K562 (cell line): ENCODE results near the gene KMO. TPM values are rescaled to one million over a fixed set of nuclear protein-coding genes. Genes with fewer than 3 reads are reported as not detected.

Experiments used
- ATAC-seq: fragments of 200-7000 bp; cut with Tn5 transposase; 3 replicates; pipeline ENCODE4 v1.9.1; 2020; ENCODE audit warnings: moderate library complexity
- BruUV-seq: library from RNA; stranded (reverse); fragments of 400-500 nt; replicated peaks from 2 replicates; lab custom pipeline; 2021; lab: Mats Ljungman, UMichigan
- CTCF ChIA-PET: fragments of 300-600 bp; formaldehyde crosslinking; extraction: SDS; loops from one replicate; lab custom pipeline; 2021; ENCODE audit warnings: low intra/inter-chr PET ratio; lab: Yijun Ruan, JAX
- POLR2A ChIA-PET: fragments of 300-600, 350-650 bp; sonication (Branson Sonifier 250); formaldehyde crosslinking; extraction: SDS; loops from one replicate; lab custom pipeline; 2021; ENCODE audit warnings: antibody characterized with exemption, inconsistent platforms; lab: Yijun Ruan, JAX
- DNase-seq, 4 experiments: peaks; one replicate each; pipeline versions ENCODE4 v3.0.0 to v3.0.0-alpha.2; 2011 to 2018; ENCODE audit warnings: low spot score in 3 of 4, mixed read lengths in 3 of 4; ENCODE audit errors: extremely low read depth in 1 of 4
- FAIRE-seq: peaks from 2 replicates; lab custom pipeline; 2011; peaks lifted over from hg19 to GRCh38; lab: Jason Lieb, UNC
- H2AFZ ChIP-seq: 2 replicates; pipeline ENCODE4 v1.6.0; 2011; ENCODE audit warnings: low read depth, low read length, control low read depth, inconsistent platforms
- H3K27ac ChIP-seq: fragments of 200-600 bp; 3 replicates; pipeline ENCODE4 v1.8.0; 2011; ENCODE audit warnings: low read depth, mild to moderate bottlenecking, control low read depth, inconsistent platforms, low read length, moderate library complexity, mixed read lengths; ENCODE audit errors: extremely low read depth
- H3K27me3 ChIP-seq, 2 experiments: fragments of 300-600 bp in 1 of 2; 2 replicates in 1 of 2; 3 replicates in 1 of 2; pipeline versions ENCODE4 v1.6.0 to v1.8.0; 2011; ENCODE audit warnings: inconsistent platforms in 2 of 2, low read length in 2 of 2, mild to moderate bottlenecking in 1 of 2, mixed read lengths in 1 of 2, moderate library complexity in 1 of 2; ENCODE audit not compliant: control insufficient read depth in 2 of 2, insufficient read depth in 2 of 2
- H3K36me3 ChIP-seq: fragments of 300-600 bp; 3 replicates; pipeline ENCODE4 v1.8.0; 2011; ENCODE audit warnings: mild to moderate bottlenecking, low read length, inconsistent platforms; ENCODE audit not compliant: control insufficient read depth, insufficient read depth
- H3K4me1 ChIP-seq, 2 experiments: fragments of 200-600 bp in 1 of 2; replicated peaks in 1 of 2; 2 replicates in 1 of 2; 3 replicates in 1 of 2; pipeline versions ENCODE4 v1.5.1 to v1.8.0; 2011; ENCODE audit warnings: inconsistent platforms in 2 of 2, low read length in 2 of 2, mild to moderate bottlenecking in 1 of 2, mixed read lengths in 1 of 2, moderate library complexity in 1 of 2; ENCODE audit not compliant: control insufficient read depth in 2 of 2, insufficient read depth in 2 of 2
- H3K4me2 ChIP-seq: 2 replicates; pipeline ENCODE4 v1.6.1; 2011; ENCODE audit warnings: low read length, control low read depth, inconsistent platforms, mixed read lengths; ENCODE audit not compliant: insufficient read depth
- H3K4me3 ChIP-seq: fragments of 200-600 bp; sonication (generic), shearing (Covaris generic); 2 replicates; pipeline ENCODE4 v1.5.1; 2016; ENCODE audit warnings: control low read depth, inconsistent platforms
- H3K79me2 ChIP-seq: fragments of 200-600 bp; 3 replicates; pipeline ENCODE4 v1.8.0; 2011; ENCODE audit warnings: low read length, inconsistent platforms; ENCODE audit not compliant: control insufficient read depth, insufficient read depth
- H3K9ac ChIP-seq, 2 experiments: 2 replicates each; pipeline versions ENCODE4 v1.6.0 to v1.6.1; 2011; ENCODE audit warnings: low read depth in 2 of 2, low read length in 2 of 2, control low read depth in 1 of 2, inconsistent platforms in 1 of 2, mild to moderate bottlenecking in 1 of 2, mixed read lengths in 1 of 2; ENCODE audit not compliant: insufficient read depth in 1 of 2
- H3K9me1 ChIP-seq: one replicate; pipeline ENCODE4 v1.6.0; 2011; ENCODE audit warnings: inconsistent platforms, mild to moderate bottlenecking, low read length, moderate library complexity; ENCODE audit not compliant: control insufficient read depth, insufficient read depth
- H3K9me3 ChIP-seq: replicated peaks from 2 replicates; pipeline ENCODE4 v1.5.1; 2011; ENCODE audit warnings: low read depth, low read length, inconsistent platforms; ENCODE audit not compliant: control insufficient read depth, insufficient read depth
- H4K20me1 ChIP-seq: replicated peaks from 2 replicates; pipeline ENCODE4 v1.6.1; 2011; ENCODE audit warnings: low read length, inconsistent platforms, mixed read lengths; ENCODE audit not compliant: control insufficient read depth, insufficient read depth
- AFF4 ChIP-seq: sonication (generic); formaldehyde crosslinking; IDR thresholded peaks from 2 replicates; pipeline ENCODE4 v1.8.0; 2023; ENCODE audit warnings: mild to moderate bottlenecking, missing genetic modification reagents
- HDAC3 ChIP-seq: fragments of 450-650 bp; IDR thresholded peaks from 2 replicates; pipeline ENCODE4 v1.6.1; 2018; ENCODE audit warnings: borderline replicate concordance, mild to moderate bottlenecking, moderate library complexity; ENCODE audit not compliant: partially characterized antibody
- KHSRP ChIP-seq: fragments of 450-650 bp; IDR thresholded peaks from 2 replicates; pipeline ENCODE4 v1.6.1; 2017
- KLF16 ChIP-seq: IDR thresholded peaks from 2 replicates; pipeline ENCODE4 v1.6.1; 2016; ENCODE audit warnings: antibody characterized with exemption
- MAX ChIP-seq: sonication (generic); formaldehyde crosslinking; IDR thresholded peaks from 2 replicates; pipeline ENCODE4 v1.9.0; 2022; ENCODE audit warnings: mild to moderate bottlenecking, missing genetic modification reagents
- RAD21 ChIP-seq, 2 experiments: fragments of 250-450 bp in 1 of 2; fragments of 450-650 bp in 1 of 2; sonication (Bioruptor Pico) in 1 of 2; formaldehyde crosslinking in 1 of 2; IDR thresholded peaks in 1 of 2; conservative IDR thresholded peaks in 1 of 2; 2 replicates each; pipeline versions ENCODE4 v1.4.0 to v1.8.0; 2020 to 2022; ENCODE audit warnings: mild to moderate bottlenecking in 2 of 2, moderate library complexity in 1 of 2
- RHOXF2B ChIP-seq: fragments of 250-450 bp; sonication (Bioruptor Pico); conservative IDR thresholded peaks from 2 replicates; pipeline ENCODE4 v1.5.1; 2021
- WGBS: fragments of 100-300 bp; shearing (Covaris generic); methylation state at CpG from one replicate; pipeline ENCODE4 v1.1.6; 2016; ENCODE audit warnings: low coverage, mixed read lengths; ENCODE audit not compliant: insufficient coverage; ENCODE audit errors: missing lambda C conversion rate; 5-methylcytosine and 5-hydroxymethylcytosine counted together
- in situ Hi-C: fragments of 300-500 bp; cut with MboI; formaldehyde crosslinking; loops from 4 replicates; pipeline ENCODE4 v1.15.0; 2018; ENCODE audit warnings: inconsistent platforms, mixed read lengths
- intact Hi-C: fragments of 100-400 bp; cut with micrococcal nuclease; formaldehyde crosslinking; loops from 2 replicates; pipeline ENCODE4 v1.14.2; 2022
- polyA plus RNA-seq, 8 experiments: library from polyadenylated mRNA; depleted of rRNA in 4 of 8; stranded (reverse) in 5 of 8; unstranded in 3 of 8; fragments of >200 nt; fragmentation: Nextera tagmentation in 2 of 8; fragmentation: Illumina TruSeq in 1 of 8; extraction: Ambion mirVana in 2 of 8; extraction: Trizol in 1 of 8; gene quantifications; 2 replicates each; pipeline versions ENCODE4 v1.2.1 to v1.2.3, GENCODE V29; 2011 to 2014; ENCODE audit warnings: inconsistent platforms in 1 of 8, missing spikeins in 1 of 8
- total RNA-seq, 7 experiments: library from RNA; depleted of rRNA in 6 of 7; stranded (reverse); fragments of >200 nt in 6 of 7; fragmentation: Illumina TruSeq in 2 of 7; extraction: Trizol in 2 of 7; gene quantifications; 2 replicates each; pipeline versions ENCODE4 v1.2.1 to v1.2.3, GENCODE V29; 2011 to 2021; ENCODE audit warnings: low replicate concordance in 1 of 7

Gene KMO
- total and polyA plus RNA-seq, 9 of the 15 experiments (the other 6 are each of a cell fraction or from before 2014, with no cell fraction given) = 0.01 to 0.11 (median 0.01) TPM; not detected in 6

- TF ChIP-seq RAD21 (CRISPR knock-in tag; conservative IDR thresholded peaks at IDR 0.05 in 1 of 2, IDR thresholded peaks at IDR 0.05 in 1 of 2) (no peak), RHOXF2B (CRISPR knock-in tag) (no peak), KHSRP (no peak)
Observed at GRCh38 chr1:241600496-241600901, 68.3 kb downstream of the KMO start (continued).

- H2AFZ ChIP-seq = no peak overlapping the region
- intact Hi-C loops = no loop called here
- TF ChIP-seq AFF4 = no peak
- no peak for TF ChIP-seq HDAC3
- TF ChIP-seq MAX (CRISPR knock-in tag) = no peak
- TF ChIP-seq KLF16 = no peak
- TF ChIP-seq, all 486 proteins: peak for 0
- in situ Hi-C loops = loop anchor here (25.0 kb wide), 1 partner anchor 384 kb away; the partner anchor contains the start of gene MAP1LC3C
- Histone ChIP-seq H3K4me3 (no peak overlapping the region), H3K9me3 (no peaks in the 10 kb centered on the region), H3K9me1 (no peaks in the 10 kb centered on the region), H3K27me3 (no peaks in the 10 kb centered on the region), H4K20me1 (no peaks in the 10 kb centered on the region), H3K36me3 (no peaks in the 10 kb centered on the region; the same call in 2 of the 3 replicates), H3K4me1 (peaks cover 0 to 5% of the 10 kb centered on the region in 2 experiments; a peak in 2 of 5 replicates), H3K79me2 (no peaks in the 10 kb centered on the region), H3K27ac (no peak overlapping the region), H3K4me2 (no peak overlapping the region), H3K9ac (no peak overlapping the region)
- CTCF ChIA-PET = no interaction called here
- 54% methylated on average over 3 of the region's 3 CpGs for WGBS
- ATAC-seq (no peak), DNase-seq (no peak), FAIRE-seq (no peak)
- BruUV-seq = no TSS peak
- POLR2A ChIA-PET = no interaction called here
Observed at GRCh38 chr1:241603731-241604245, 71.6 kb downstream of the KMO start.
